Kidney glomerular epithelial cell (primary cell): Measurements from ENCODE around the gene AFG3L2.

Experiments used
- DNase-seq: peaks from one replicate; lab custom pipeline; 2025; lab: John Stamatoyannopoulos, UW

Gene AFG3L2

GRCh38 chr18:12359515-12359927, 17.5 kb downstream of the AFG3L2 start:
- DNase-seq, result peak; percentile 26

DNA sequence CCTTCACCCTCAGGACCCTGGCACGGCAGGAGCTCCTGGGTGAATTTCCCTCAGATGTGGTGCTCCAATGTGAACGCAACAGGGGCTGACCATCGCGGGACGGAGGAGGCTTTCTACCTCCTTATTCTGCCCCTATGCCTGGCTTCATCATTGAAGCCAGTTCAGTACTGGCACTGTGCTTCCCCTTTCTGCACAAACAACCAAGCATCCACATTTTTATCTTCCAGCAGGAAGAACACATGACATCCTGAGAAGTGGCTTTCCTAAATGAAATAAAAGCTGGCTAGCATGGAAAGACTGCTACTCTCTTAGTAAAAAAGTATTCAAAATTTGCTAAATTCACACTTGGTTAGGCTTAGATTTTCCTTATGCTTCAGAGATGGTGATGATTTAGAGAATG, 24.8 kb downstream of the AFG3L2 start:
- DNase-seq, result no peak

- no peak for DNase-seq
Measured at GRCh38 chr18:12347895-12348294, 29.1 kb downstream of the AFG3L2 start.

- no peak for DNase-seq
Measured at GRCh38 chr18:12346240-12346565, 30.8 kb downstream of the AFG3L2 start.

- no peak for DNase-seq
Measured at GRCh38 chr18:12345491-12346239, 31.4 kb downstream of the AFG3L2 start.

DNA sequence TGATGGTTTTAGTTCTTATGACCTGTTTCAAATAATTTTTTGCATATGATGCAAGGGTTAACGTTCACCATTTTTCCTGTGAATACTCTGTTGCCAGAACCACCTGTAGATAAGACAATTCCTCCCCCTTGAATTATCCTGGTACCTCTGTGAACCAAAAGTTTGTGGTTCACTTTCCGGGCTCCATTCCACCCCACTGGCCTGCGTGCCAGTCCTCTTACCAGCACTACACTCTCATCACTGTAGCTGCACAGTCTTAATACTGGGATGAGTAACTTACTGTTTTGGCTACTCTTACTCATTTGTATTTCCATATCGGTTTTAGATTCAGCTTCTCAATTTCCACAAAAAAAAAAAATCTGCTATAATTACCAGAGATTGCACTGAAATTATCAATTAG, 34.4 kb downstream of the AFG3L2 start:
- DNase-seq, result no peak

DNA sequence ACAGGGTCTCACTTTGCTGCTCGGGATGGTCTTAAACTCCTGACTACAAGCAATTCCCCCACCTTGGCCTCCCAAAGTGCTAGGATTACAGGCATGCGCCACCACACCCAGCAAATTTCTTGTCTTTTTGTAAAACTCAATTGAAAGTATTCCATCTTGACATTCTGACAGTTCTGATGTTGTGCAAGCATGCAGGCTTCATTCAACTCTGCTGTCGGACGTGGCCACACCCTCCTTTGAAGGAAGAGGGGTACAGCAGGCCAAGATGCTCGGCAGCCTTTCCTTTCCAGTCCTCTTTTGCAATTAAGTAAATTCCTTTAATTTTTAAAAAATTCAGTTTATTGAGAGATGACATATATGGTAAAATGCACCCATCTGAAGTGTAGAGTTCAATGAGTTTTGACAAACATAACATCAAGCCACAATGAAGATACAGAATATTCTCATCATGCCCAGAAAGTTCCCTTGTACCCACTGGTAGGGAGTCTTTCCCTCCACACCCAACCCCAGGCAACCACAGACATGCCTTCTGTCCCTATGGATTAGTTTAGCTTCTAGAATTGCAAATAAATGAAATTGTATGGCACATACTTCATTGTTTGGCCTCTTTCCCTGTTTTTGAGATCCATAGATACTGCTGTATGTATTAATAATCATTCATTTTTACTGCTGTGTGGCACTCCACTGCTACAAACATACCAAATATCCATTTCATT, 35.9 kb downstream of the AFG3L2 start:
- no peak for DNase-seq

DNA sequence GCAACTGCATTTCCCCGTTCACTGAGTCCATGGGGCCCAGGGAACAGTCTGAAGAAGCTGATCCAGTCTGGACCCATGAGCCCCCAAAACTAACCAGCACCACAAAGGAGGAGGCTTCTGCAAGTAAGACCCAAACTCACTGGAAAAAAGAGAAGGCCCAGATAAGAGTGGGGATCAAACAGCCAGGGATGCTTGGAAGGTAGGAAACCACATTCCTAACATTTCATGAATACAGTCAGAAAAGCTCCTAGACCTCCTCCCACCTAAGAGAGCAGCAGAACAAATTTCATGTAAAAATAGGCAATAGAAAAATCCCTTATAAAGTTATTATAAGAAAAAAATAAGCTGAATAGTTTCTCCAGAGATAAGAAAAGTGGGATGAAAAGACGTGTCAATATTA, 38.6 kb downstream of the AFG3L2 start:
- no peak for DNase-seq

DNA sequence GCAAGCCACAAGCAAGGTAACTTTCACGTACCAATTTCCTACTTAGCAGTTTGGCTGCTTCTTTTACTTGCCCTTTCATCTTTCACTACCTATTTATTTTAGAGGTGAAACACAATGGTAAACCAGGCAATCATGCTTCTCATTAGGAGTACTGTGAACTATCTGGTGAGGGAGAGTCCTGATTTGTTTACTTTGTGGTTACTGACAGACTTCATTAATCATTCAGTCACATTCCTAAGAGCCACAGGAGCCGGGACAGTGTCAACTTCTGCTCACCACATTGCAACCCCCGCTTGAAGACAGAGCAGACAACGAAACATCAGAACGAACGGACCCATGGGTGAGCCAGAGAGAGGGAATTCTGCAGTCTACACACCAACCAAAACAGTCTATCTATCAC, 40.1 kb downstream of the AFG3L2 start:
- DNase-seq, result peak; percentile 93

DNA sequence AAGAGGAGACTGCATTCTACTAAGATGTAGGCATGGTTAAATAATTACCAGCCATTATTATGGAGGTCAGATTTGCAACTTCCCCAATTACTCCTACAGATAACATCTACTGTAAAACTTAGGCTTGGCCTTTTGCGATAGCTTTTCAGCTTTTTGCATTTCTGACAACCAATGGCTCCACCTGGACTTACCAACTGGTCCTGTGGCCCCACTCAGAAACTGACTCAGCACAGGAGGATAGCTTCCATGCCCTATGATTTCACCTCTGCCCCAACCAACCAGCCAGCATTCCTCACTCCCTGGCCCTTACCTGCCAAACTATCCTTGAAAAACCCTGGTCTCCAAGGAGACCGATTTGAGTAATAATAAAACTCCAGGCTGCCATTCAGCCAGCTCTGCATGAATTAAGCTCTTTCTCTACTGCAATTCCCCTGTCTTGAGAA, 40.8 kb downstream of the AFG3L2 start:
- peak; percentile 82 for DNase-seq

GRCh38 chr18:12335503-12335902, 41.5 kb downstream of the AFG3L2 start:
- no peak for DNase-seq

DNA sequence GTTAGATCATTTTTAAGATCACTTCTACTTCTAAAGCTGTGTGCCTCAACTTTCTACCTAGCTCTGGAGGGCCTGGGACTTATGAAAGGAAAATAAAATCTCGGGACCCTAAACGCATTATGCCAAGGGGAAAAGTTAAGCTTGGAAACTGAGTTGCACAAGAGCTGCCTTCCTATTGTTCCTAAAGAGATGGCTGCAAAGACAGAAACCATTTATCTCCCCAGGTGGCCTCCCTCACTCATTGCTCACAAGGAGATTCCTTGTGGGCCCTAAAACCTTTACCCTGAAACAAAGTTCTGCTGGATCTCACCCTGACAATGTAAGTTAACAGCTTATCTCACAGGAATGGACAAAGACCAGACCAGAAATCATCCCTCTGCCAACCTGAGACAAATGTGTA, 42.2 kb downstream of the AFG3L2 start:
- DNase-seq, result no peak

DNA sequence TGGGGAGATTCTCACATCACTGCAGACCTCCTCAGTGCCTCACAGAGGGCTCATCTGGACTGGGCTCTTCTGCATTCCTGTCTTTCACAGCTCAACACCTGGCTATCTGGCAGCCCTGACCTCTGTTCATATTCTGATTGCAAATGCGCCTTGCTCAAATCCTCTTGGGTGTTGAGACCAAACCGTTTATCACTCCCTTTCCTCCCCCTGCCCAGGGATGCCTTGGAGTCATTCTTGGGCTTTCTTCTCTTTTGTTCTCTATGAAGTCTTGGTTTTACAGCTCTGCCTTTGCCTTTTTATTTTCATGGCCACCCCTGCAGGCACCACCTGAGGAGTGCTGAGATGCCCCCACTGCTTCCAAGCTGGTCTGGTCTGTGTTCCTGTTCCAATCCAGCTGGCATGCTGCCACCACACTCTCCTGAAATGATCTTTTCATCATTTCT, 42.6 kb downstream of the AFG3L2 start:
- no peak for DNase-seq

DNA sequence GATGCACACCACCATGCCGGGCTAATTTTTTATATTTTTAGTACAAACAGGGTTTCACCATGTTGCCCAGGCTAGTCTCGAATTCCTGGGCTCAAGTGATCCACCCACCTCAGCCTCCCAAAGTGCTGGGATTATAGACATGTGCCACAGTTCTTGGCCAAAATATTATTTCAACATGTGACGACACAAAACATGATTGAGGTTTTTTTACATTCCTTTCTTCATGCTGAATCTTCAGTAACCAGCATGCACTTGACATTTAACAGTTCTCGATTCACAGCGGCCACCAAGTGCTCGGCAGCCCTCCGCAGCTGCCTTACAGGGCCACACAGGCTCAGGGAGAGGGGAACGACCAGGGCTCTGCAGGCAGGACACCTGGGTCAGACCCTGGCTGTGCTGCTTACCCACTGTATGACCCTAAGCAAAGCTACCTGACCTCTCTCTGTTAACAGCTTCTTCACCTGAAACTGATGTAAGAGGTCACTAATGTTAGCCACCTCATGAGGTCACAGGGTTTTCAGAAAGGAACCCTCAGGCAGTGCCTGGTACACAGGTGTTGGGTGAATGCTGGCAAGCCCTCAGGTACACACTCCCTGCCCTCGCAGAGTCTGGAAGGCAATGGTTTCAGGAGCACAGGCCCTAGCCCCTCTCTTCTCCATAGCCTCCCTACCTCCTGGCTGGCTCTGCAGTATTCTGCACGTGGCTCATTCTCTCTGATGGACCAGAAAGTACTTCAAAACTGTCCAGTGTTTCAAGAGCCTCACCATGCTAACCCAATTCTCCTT, 43.3 kb downstream of the AFG3L2 start:
- DNase-seq, result no peak

DNA sequence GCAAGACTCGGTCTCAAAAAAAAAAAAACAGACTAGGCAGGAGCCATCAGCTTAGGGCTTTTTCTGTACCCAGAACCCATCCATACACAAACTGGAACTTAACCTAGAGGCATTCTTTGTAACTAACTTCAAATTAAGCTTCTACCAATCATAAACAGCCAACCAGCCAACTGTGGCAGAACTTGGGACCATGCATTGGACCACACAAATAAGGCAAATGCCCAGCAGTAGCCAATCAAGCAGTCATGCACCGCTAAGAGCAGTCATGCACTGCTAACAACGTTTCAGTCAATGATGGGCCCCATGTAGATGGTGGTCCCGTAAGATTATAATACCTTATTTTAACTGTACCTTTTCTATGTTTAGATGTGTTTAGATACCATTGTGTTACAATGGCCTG, 46.3 kb downstream of the AFG3L2 start:
- no peak for DNase-seq

DNA sequence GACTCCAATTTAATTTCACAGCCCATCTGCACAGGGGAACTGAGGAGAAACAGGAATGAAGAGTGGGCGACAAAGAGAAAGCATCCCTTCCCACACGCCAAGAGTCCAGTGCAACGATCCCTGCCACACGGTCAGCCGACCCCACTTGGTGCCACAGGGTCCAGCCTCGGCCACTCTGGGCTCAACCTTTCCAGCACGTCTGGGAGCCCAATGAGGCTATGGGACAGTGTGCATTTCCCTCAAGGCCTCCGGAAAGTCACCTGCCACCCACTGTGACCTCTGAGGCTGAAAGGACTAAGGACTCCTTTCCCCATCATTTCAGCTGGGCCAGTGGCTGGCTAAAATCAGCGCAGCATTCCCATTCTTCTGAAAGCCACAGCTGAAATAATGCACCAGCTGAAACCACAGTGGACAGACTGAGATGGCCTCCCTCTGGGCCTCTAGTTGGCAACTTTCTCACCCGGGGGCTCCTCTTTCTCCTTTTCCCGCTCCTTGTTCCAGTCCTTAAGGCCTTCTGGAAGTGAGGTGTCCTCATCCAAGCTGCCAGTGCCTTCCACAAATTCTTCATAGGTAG, 47.8 kb downstream of the AFG3L2 start:
- DNase-seq, result no peak

- DNase-seq, result no peak
Measured at GRCh38 chr18:12328179-12328823, 48.7 kb downstream of the AFG3L2 start.

DNA sequence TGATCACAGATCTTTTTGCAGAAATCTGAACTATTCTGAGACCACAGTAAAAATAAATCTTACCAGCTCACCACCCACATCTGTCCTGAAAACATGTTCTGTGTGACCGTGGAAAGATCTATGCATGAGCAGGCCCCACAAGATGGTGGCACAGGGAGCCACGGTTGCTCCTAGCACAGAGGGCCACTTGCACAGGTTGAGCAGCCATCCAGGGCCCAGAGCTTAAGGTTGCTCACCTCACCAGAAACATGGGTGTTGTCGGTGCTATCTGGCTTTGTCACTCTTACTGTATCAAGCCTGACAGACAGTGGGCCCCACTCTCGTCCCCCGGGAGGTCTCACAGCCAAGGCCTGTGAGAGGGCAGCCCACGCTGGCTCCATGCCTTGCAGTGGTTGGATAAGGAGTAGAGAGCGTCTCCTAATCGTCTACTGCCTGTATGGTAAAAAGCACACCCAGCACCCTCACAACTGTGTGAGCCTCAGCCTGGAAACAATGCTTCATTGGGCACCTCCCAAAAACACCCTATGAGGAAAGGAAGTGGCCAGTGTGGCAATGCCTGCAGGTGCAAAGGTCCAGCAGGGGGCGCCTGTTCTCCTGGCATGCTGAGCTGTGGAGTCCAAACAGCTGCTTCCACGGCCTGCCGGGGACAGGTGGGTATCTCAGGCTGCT, 49.4 kb downstream of the AFG3L2 start:
- peak; percentile 50 for DNase-seq

- DNase-seq, result no peak
Measured at GRCh38 chr18:12326711-12327460, 50.1 kb downstream of the AFG3L2 start.

GRCh38 chr18:12325726-12326245, 51.2 kb downstream of the AFG3L2 start:
- no peak for DNase-seq
